ENCODE data around the gene COL26A1. TPM values are rescaled to one million over a fixed set of nuclear protein-coding genes. Genes with fewer than 3 reads are reported as not detected.

COL26A1 gene
- total RNA-seq, 1 donor: not detected

- no peak overlapping the region for H2AFZ ChIP-seq (ENCODE audit: low read length)
- peaks cover 3% of the 10 kb centered on the region for H3K9me3 ChIP-seq (ENCODE audit: low read depth, low read length)
- peaks cover 13% of the 10 kb centered on the region for H3K27me3 ChIP-seq (ENCODE audit: insufficient read depth, low read length)
- no peaks in the 10 kb centered on the region for H3K79me2 ChIP-seq (ENCODE audit: insufficient read depth, low read length)
- DNase-seq (ENCODE audit: insufficient read length, low spot score, missing footprints): peak; percentile 74
- peak overlapping the region; percentile 30 for H3K4me3 ChIP-seq (ENCODE audit: insufficient read depth, low read length)
- no peak overlapping the region for H3K27ac ChIP-seq (ENCODE audit: low read depth, low read length)
- no peak for TF ChIP-seq CTCF (IDR thresholded peaks at IDR 0.05; ENCODE audit: extremely low read depth, low read depth, low read length)
- no peaks in the 10 kb centered on the region for H3K36me3 ChIP-seq (ENCODE audit: insufficient read depth, low read length)
- H3K4me2 ChIP-seq (ENCODE audit: insufficient read depth, low read length): peak overlapping the region; percentile 29
- no peaks in the 10 kb centered on the region for H4K20me1 ChIP-seq (ENCODE audit: insufficient read depth, low read length)
- H3K4me1 ChIP-seq (ENCODE audit: insufficient read depth, low read length): peaks cover 14% of the 10 kb centered on the region
These were observed 39.6 kb downstream of the COL26A1 start for GRCh38 chr7:101402081-101402779.

GRCh38 chr7:101402835-101403234, 40.2 kb downstream of the COL26A1 start:
- no peak for DNase-seq (ENCODE audit: insufficient read length, low spot score, missing footprints)
- Histone ChIP-seq H3K4me3 (ENCODE audit: insufficient read depth, low read length) (no peak overlapping the region), H3K36me3 (ENCODE audit: insufficient read depth, low read length) (no peaks in the 10 kb centered on the region), H2AFZ (ENCODE audit: low read length) (no peak overlapping the region), H4K20me1 (ENCODE audit: insufficient read depth, low read length) (no peaks in the 10 kb centered on the region), H3K9me3 (ENCODE audit: low read depth, low read length) (peaks cover 2% of the 10 kb centered on the region), H3K27me3 (ENCODE audit: insufficient read depth, low read length) (peaks cover 7% of the 10 kb centered on the region), H3K27ac (ENCODE audit: low read depth, low read length) (no peak overlapping the region), H3K4me2 (ENCODE audit: insufficient read depth, low read length) (no peak overlapping the region), H3K79me2 (ENCODE audit: insufficient read depth, low read length) (no peaks in the 10 kb centered on the region), H3K4me1 (ENCODE audit: insufficient read depth, low read length) (peaks cover 14% of the 10 kb centered on the region)
- TF ChIP-seq CTCF (IDR thresholded peaks at IDR 0.05; ENCODE audit: extremely low read depth, low read depth, low read length): no peak

- no peak for DNase-seq (ENCODE audit: insufficient read length, low spot score, missing footprints)
- peaks cover 2% of the 10 kb centered on the region for H3K9me3 ChIP-seq (ENCODE audit: low read depth, low read length)
- no peak for TF ChIP-seq CTCF (IDR thresholded peaks at IDR 0.05; ENCODE audit: extremely low read depth, low read depth, low read length)
- no peak overlapping the region for H3K4me2 ChIP-seq (ENCODE audit: insufficient read depth, low read length)
- peaks cover 6% of the 10 kb centered on the region for H3K27me3 ChIP-seq (ENCODE audit: insufficient read depth, low read length)
- no peak overlapping the region for H3K4me3 ChIP-seq (ENCODE audit: insufficient read depth, low read length)
- H3K36me3 ChIP-seq (ENCODE audit: insufficient read depth, low read length): no peaks in the 10 kb centered on the region
- no peaks in the 10 kb centered on the region for H4K20me1 ChIP-seq (ENCODE audit: insufficient read depth, low read length)
- no peak overlapping the region for H2AFZ ChIP-seq (ENCODE audit: low read length)
- no peaks in the 10 kb centered on the region for H3K79me2 ChIP-seq (ENCODE audit: insufficient read depth, low read length)
- no peak overlapping the region for H3K27ac ChIP-seq (ENCODE audit: low read depth, low read length)
- peaks cover 7% of the 10 kb centered on the region for H3K4me1 ChIP-seq (ENCODE audit: insufficient read depth, low read length)
These were observed 42.9 kb downstream of the COL26A1 start for GRCh38 chr7:101405474-101406067.

- Histone ChIP-seq H3K4me1 (ENCODE audit: insufficient read depth, low read length) (no peaks in the 10 kb centered on the region), H3K27ac (ENCODE audit: low read depth, low read length) (no peak overlapping the region), H4K20me1 (ENCODE audit: insufficient read depth, low read length) (no peaks in the 10 kb centered on the region), H3K4me3 (ENCODE audit: insufficient read depth, low read length) (no peak overlapping the region), H3K27me3 (ENCODE audit: insufficient read depth, low read length) (no peaks in the 10 kb centered on the region), H3K79me2 (ENCODE audit: insufficient read depth, low read length) (no peaks in the 10 kb centered on the region), H2AFZ (ENCODE audit: low read length) (no peak overlapping the region), H3K4me2 (ENCODE audit: insufficient read depth, low read length) (no peak overlapping the region), H3K9me3 (ENCODE audit: low read depth, low read length) (peaks cover 2% of the 10 kb centered on the region), H3K36me3 (ENCODE audit: insufficient read depth, low read length) (no peaks in the 10 kb centered on the region)
- DNase-seq (ENCODE audit: insufficient read length, low spot score, missing footprints): peak; percentile 95
- peak; percentile 85 for TF ChIP-seq CTCF (IDR thresholded peaks at IDR 0.05; ENCODE audit: extremely low read depth, low read depth, low read length)
These were observed 48.2 kb downstream of the COL26A1 start for GRCh38 chr7:101410743-101411507.

Measured in osteoblast (primary cell).